ENCODE measurements around the gene RIPK4.
"Not testable (repeated sequence)": the region's sequence is repeated elsewhere in the genome, so short reads cannot be mapped to it uniquely, and the experiment has no call there.

The RIPK4 gene

DNA sequence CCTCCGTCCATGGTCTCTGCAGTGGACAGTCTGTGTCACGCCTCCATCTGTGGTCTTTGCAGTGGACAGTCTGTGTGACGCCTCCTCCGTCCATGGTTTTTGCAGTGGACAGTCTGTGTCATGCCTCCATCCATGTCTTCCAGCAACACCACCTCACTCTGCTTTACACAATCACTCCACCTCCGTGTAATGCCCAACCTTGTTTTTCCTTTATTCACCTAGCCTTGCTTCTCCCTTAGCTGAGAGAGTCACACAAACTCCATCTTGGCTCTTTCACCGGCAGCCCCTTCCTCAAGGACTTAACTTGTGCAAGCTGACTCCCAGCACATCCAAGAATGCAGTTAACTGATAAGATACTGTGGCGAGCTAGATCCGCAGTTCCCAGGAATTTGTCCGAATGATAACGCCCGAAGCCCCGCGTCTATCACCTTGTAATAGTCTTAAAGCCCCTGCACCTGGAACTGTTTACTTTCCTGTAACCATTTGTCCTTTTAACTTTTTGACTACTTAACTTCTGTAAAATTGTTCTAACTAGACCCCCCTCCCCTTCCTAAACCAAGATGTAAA is 52.5 kb downstream of the RIPK4 start:
- not testable (repeated sequence) for DNase-seq (ENCODE audit: low read depth)

DNA sequence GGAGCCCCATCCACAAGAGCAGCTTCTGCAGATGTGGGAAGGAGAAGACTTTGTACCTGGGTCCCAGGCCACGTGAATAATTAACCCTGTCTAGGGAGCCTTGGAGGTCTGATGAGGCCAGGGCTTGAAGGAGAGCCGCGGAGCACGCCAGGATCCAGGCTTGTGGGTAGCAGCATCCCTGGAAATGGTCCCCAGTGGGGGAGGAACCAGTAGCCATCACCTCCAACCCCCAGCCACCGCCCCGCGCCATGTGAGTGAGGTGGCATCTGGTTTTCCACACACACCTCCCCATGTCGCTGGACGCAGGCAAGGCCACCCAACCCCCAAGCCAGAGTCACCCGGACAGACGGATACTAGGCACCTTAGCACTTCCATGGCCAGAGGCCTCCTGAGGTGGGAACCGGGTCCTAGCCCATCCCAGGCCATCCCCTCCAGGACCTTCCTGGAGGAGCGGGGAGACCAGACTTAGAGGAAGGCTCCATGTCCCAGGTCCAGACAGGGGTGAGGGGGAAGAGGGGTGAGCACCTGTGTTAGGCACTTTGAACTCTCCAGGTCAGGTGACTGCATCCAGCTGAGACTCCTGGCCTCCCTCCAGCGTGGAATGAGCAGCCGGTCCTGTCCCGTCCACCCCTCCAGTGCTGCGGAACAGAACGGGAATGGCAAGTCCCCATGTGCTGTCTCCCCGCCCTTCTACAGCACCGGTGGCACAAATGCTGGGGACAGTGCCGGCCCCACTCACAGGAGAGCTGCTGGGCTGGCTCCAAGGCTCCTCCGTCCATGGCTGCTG is 53.2 kb downstream of the RIPK4 start:
- DNase-seq (ENCODE audit: low read depth): no peak

DNA sequence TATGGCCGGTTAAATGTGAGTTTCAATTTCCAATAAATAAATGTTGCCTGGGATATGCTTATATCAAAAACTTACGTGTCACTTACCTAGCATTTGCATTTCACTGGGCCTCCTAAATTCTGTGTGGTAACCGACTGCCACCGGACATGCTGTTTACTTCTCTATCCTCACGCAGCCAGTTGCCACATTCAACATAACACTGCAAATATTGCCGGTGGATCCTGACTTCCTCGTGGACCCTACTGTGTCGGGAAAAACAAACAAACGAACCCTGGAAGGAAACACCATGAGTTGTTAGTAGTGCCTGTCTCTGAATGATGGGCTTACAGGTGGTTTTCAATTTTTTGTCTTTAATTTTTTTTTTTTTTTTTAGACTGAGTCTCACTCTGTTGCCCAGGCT is 54.1 kb downstream of the RIPK4 start:
- DNase-seq (ENCODE audit: low read depth): no peak

DNA sequence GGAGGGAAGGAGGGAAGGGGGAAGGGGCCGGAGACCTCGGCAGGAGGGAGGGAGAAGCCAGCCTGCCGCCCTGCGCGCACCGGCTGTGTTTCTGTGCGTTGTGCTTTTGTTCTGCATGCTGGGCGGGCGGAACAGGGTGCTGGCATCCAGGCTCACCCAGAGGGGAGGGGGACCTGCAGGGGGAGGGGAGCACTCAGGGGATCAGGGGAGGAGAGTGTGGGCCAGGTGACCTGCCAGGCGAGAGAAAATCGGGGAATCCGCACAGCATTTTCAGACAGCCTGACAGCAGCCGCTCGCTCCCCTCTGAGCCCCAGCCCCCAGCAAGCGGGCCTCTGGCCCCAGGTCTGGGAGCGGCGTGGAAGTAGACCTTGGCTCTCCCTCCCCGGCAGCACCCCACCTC is 54.7 kb downstream of the RIPK4 start:
- DNase-seq (ENCODE audit: low read depth): no peak

DNA sequence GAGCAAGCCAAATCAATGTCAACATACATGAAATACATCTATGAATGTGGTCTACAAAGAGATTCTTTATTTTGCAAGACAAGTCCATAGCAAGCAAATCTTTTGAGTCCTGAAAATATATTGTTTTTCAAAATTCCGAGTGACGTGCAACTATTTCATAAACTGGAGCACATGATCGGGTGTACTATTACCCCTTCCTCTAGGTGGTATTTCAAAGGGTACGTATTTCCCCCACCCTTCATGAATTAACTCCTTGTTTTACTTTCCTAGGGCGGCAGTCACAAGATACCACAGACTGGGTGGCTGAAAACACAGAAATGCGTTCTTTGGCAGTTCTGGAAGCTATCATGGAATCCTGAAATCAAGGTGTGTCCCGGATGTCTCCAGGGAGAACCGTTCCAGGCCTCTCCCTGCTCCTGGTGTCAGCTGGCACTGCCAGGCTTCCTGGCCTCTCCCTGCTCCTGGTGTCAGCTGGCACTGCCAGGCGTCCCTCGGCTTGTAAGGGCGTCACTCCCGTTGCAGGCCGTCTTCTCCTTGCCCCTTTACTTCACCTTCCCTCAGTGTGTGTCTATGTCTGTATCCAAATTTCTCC is 55.3 kb downstream of the RIPK4 start:
- no peak for DNase-seq (ENCODE audit: low read depth)

DNA sequence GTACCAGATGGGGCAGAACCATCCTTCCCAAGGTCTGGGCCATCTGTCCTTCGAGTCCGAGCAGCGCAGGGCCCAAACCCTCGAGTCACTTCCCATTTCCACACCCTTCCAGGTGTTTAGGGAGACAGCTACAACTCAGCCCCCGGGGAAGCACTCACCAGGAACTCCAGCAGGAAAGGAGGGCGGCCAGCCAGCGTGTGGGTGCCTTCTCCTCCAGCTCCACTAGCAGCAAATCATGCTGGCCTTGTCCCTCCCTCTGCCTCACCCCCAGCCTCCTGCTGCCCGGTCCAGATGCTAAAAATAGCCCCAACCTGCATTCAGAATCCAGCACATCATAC is 56.1 kb downstream of the RIPK4 start:
- no peak for DNase-seq (ENCODE audit: low read depth)

DNA sequence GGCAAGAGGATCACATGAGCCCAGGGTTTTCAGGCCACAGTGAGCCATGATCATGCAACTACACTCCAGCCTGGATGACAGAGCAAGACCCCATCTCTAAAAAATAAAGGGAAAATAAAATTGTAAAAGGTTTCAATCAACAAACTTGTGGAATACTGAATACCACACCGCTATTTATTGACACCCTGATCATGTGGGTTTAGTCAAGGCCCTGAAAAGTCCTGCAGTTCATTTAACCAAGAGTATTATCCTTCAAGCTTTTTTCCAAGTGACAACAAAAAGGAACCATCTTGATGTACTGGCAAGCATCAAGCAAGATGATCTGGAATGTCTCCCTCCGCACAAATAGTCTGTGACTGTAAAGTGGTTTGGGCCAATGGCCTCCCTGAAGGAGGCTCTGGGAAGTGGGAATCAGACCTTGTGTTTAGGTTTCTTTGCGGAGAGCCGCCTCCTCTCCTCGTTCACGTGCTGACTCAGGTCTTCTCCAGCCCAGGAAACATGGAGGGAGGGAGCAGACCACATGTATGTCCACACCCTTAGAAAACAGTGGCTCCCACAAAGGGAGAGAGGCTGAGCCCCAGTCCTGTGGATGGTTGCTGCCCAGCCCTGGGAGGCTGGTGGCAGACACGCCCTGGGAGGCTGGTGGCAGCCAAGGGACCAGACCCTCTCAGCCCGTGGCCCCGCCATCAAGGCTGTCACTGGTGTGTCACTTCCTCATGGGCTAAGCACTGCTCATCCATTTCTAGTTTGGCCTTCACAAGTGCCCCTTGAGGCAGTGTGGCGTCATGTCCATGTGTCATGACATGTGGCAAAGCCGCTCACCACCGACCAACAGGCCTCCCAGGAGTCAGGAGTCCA is 56.7 kb downstream of the RIPK4 start:
- DNase-seq (ENCODE audit: low read depth): no peak

DNA sequence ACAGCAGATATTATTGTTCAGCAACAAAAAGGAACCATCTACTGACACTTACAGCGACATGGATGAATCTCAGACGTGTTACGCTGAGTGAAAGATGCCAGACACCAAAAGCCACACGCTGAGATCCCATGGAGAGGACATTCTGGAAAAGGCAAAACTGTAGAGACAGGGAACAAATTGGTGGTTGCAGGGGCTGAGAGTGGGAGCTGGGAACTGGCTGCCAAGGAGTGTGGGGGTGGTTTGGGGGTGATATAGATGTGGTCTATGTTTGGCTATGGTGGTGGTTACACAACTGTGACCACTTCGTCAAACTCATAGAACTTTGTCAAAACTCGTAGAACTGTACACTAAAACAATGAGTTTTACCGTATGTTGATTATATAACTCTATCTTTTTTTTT is 57.7 kb downstream of the RIPK4 start:
- no peak for DNase-seq (ENCODE audit: low read depth)

DNA sequence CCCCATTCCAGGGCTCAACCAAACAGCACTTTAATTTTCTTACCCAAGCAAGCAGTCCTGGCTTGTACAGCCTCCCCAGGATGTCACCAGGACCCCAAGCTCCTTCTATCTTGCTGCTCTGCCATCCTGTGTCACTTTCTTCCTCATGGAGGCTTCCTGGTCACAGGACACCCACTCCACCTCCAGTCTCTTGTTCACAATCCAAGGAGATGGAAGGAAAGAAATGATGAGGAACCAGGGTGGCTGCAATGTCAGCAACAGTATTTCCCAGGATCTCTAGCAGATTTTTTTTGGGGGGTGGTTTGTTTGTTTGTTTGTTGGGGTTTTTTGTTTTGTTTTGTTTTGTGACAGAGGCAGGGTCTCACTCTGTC is 58.9 kb downstream of the RIPK4 start:
- DNase-seq (ENCODE audit: low read depth): no peak

DNA sequence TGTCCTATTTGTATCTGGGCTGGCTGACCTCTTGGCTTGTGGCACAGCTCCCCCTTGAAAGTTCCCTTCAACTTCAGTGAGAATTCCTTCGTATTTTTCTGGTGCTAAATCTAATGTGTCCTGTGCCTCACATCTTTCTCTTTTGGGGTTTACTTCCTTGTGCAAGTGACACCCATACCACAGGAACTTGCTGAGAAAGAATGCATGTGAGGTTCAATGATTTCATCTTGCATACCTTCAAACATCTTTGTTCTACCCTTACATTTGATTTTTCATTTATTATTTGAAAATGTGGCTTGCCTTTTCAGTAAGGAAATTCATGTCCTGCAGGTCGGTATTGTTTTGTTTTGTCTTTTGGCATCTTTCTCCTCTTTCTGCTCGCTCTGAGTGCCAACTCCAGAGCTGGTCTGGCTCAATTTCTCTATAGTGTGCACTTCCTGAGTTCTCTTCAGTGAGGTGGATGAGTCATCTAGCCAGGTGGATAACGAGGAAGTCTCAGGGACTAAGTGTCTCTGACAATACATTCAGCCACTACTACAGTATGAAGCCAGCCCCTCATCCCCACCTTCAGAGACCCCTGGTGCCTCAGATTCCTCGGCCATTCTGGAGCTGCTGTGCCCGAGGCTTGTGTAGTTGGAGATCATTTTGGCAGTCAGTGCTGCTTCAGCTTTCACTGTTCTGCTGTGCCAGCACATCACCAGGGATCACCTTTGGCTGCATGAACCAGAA is 59.5 kb downstream of the RIPK4 start:
- no peak for DNase-seq (ENCODE audit: low read depth)

DNA sequence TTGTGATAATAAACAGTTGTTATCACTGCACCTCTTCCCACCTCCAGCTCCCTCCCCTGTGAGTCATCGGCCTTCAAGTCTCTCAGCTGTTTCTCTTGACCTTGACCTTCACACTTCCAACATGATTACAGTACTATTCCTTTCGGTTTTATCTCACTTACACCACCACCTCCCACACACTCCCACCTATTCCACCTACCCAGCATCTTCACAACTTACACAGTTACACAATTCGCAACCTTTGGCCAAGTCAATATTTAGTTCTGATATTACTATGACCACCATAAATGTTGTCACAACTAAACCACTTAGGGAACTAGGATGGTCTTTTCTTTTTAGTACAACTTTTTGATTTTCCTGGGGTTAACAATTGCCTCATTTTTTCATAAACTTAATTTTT is 60.2 kb downstream of the RIPK4 start:
- no peak for DNase-seq (ENCODE audit: low read depth)

DNA sequence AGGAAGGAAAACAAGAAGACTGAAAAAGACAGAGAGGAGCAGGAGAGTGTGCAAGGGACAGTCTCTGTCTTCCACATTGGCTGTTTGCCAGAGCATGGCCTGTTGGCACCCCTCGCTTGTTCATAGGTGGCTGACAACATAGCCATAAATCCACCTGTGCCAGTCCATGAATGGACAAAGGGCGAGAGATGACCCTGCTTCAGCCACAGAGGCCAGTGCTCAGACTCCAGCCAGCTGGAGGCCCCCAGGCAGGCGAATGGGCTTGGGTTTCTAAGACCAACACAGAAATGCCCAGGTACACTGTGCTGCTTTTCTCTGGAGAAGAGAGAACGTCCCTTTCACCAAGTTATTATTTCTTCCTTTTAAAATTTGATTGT is 60.6 kb downstream of the RIPK4 start:
- no peak for DNase-seq (ENCODE audit: low read depth)

DNA sequence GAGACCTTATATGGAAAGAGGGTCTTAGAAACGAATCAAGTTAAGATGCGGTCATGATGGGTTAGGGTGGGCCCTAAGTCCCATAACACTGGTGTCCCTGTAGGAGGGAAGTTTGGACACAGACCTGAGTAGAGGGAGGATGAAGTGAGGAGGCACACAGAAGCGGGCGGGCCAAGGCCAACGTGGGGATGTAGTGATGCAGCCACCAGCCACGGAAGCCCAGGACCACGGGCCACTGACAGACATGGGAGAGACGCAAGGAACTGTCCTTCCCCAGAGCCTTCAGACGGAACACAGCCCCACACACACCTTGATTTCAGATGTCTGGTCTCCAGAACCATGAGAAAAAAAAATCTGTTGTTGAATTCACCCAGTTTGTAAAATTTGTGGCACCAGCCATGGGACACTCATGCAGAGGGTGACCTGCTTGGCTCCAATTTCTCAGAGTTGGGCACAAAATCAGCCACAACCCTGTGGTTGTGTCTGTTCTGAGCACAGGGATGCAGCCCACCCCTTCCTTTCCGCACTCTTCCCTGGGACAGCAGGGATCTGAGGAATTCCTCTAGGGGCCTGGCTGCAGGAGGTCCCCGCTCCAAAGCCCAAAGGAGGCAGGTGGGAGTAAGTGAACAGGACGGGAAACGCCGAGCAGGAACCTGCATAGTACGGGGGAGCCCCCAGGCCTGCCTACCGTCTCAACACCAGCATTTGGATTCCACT is 61.1 kb downstream of the RIPK4 start:
- DNase-seq (ENCODE audit: low read depth): no peak

DNA sequence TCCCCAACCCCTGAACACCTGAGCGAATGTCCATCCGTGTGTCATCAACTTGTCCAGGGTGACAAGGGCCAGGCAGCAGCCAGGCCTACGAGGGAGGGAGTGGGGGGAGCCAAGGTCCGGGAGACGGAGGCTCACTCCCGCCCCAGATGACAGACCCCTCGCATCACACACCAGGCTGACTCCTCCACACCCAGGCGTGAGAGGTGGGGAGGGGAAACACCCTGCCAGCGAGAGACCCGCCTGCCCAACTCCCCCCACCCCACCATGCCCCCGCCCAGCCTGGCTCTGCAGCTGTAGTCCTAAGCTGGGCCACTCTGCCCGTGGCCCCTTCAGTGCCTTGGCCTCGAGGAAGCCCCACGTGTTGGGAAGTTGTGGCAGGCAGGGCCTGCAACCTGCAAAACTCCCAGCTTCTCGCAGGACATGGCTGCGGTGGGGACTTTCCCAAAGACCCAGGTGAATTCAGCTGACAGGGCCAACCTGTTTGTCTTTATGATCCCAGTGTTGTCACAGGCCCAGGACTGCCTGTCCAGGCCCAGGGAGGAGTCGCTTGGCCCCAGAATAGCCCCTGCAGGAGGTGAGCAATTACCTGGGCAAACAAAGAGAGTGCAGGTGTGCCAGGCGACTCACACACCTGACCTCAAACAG is 62.9 kb downstream of the RIPK4 start:
- no peak for DNase-seq (ENCODE audit: low read depth)

DNA sequence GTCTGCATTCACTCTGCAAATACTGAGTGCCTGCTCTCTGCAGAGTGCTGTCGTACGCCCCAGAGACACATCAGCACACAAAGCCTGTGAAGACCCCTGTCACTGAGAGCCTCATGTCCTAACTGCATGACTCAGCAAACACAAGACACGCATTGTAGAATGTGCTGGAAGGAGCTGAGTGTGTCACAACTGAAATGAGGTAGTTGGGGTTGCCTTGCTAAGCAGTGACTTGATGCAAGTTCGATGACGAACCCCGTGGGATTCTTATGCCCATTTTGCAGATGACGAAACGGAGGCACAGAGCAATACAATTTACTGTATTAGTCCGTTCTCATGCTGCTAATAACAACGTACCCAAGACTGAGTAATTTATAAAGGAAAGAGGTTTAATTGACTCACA is 65.1 kb downstream of the RIPK4 start:
- no peak for DNase-seq (ENCODE audit: low read depth)

DNA sequence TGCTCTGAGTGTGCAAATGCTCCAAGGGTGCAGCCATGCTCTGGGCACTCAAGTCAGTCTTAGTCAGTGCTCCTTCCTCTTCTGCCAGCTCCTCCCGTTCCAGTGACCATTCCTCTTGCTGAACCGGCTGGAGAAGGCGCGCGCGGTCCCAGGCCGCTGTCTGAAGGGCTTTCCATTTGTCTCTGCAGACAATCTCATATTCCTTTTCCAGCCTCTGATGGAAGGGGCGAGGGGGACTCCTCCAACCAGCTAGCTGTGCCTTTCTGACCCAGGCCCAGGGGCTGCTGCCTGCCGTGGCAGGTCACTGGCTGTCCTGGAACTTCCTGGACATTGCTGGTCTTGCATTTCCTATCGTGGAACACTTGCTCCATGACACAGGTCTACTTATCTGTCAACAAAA is 67.5 kb downstream of the RIPK4 start:
- no peak for DNase-seq (ENCODE audit: low read depth)

DNA sequence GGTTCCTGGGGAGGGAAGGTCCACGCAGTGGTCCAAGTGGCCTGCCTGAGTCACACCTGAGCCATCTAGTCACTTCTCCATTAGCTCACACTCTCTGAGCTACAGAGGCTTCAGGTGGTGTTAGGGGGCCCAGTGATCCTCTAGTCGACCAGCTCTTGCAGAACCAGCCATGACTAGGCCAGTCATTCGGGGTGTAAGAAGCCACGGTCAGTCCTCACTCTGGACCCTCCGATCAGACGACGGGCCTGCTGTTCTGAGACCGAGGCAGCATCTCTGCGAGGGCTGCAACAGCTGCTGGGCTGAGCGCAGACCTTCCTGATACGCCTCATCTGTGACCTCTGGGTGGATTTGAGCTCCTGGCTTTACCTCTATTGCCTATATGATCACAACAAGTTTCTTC is 68.8 kb downstream of the RIPK4 start:
- no peak for DNase-seq (ENCODE audit: low read depth)

DNA sequence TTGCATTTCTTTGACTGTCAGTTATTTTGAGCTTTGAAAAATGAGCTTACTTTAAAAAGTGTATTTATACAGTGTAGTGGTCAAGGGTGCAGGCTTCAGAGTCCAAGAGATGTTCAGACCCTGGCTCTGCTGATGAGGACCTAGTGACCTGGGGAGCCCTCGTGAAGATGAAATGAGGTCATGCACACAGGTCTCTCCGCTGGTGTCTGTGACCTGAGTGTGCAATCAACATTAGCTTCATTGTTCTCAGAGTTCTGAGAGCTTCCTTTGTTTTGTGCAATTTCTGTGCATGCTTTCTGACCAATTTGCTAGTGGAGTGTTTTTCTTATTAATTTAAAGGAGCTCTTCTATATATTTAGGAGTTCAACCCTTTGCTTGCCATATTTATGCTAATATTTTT is 71.3 kb downstream of the RIPK4 start:
- no peak for DNase-seq (ENCODE audit: low read depth)

DNA sequence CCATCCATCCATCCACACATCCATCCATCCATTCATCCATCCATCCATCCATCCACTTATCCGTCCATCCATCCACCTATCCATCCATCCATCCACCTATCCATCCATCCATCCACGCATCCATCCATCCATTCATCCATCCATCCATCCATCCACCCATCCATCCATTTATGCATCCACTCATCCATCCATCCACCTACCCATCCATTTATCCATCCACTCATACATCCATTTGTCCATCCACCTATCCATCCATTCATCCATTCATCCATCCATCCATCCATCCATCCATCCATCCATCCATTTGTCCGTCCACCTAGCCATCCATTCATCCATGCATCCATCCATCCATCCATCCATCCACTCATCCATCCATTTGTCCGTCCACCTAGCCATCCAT is 72.8 kb downstream of the RIPK4 start:
- DNase-seq (ENCODE audit: low read depth): not testable (repeated sequence)

DNA sequence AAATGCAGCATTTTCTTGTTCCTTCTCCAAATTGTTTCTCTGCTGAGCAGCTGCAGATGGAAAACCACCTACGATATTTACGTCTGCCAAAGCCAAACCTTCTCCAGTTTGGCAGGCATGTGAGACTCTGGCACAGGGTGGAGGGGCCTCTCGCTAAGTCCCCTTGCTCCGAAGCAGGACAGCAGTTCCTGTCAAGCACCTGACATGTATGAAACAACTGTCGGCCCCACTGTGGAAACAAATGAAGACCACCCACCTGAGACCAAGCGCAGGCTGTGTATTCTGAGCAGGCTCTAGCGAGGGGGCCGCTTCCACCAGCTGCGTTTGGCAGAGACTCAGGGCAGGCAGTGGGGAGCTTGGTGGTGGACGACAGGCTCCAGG is 74.7 kb downstream of the RIPK4 start:
- DNase-seq (ENCODE audit: low read depth): no peak

All from stimulated activated CD8-positive, alpha-beta memory T cell treated with anti-CD3 and anti-CD28 coated beads, Interleukin-12 subunit alpha, Interleukin-12 subunit beta, amount 100 ng/mL, for 1 hour (primary cell).